Measurements from ENCODE around the gene NRXN3. TPM values are rescaled to one million over a fixed set of nuclear protein-coding genes. Genes with fewer than 3 reads are reported as not detected.

The NRXN3 gene
- total and polyA plus RNA-seq, 2 donors (not counting 1 experiment from before 2014, with no cell fraction given): not detected

- no peak overlapping the region for H3K4me2 ChIP-seq (replicated peaks; ENCODE audit: low read depth, low read length, poor library complexity, severe bottlenecking)
- TF ChIP-seq EZH2 (IDR thresholded peaks at IDR 0.05; ENCODE audit: borderline replicate concordance, insufficient read depth, low read depth, low read length, poor library complexity, severe bottlenecking) (no peak), CTCF (IDR thresholded peaks at IDR 0.05) (no peak)
- no peak overlapping the region for H3K27ac ChIP-seq (ENCODE audit: low read length in 2 of 2)
- H3K4me3 Mint-ChIP-seq: no peak overlapping the region
- H3K9me3 ChIP-seq (ENCODE audit: control extremely low read depth in 1 of 3, control insufficient read depth in 2 of 3, insufficient read depth in 1 of 3, low read length in 2 of 3): peaks cover 0 to 3% (median 0%) of the 10 kb centered on the region in 3 donors
- no peak overlapping the region for H3K4me3 ChIP-seq (ENCODE audit: control extremely low read depth in 1 of 5, extremely low read depth in 1 of 5, insufficient read depth in 1 of 5, low read depth in 2 of 5, low read length in 4 of 5)
- H3K36me3 ChIP-seq (replicated peaks in 1 of 2; ENCODE audit: control extremely low read depth in 1 of 2, control insufficient read depth in 1 of 2, extremely low read depth in 1 of 2, insufficient read depth in 2 of 2, low read length in 1 of 2): no peaks in the 10 kb centered on the region
- H4K20me1 ChIP-seq (ENCODE audit: control insufficient read depth, insufficient read depth, low read length, poor library complexity, severe bottlenecking): no peaks in the 10 kb centered on the region
- H3K4me1 Mint-ChIP-seq: peaks cover 18% of the 10 kb centered on the region
- H3K27me3 ChIP-seq (replicated peaks in 1 of 4; ENCODE audit: control extremely low read depth in 1 of 4, control insufficient read depth in 3 of 4, insufficient read depth in 4 of 4, low read length in 3 of 4): no peaks in the 10 kb centered on the region
- POLR2A ChIA-PET: no interaction called here
- H3K4me1 ChIP-seq (ENCODE audit: control insufficient read depth in 2 of 2, insufficient read depth in 2 of 2, low read length in 2 of 2): peaks cover 8 to 16% of the 10 kb centered on the region in 2 donors
- DNase-seq (no peak), ATAC-seq (ENCODE audit: low read depth) (no peak)
- no peaks in the 10 kb centered on the region for H3K79me2 ChIP-seq (ENCODE audit: control insufficient read depth, insufficient read depth, low read length)
- intact Hi-C loops (cut with micrococcal nuclease): no loop called here
- H3K9me3 Mint-ChIP-seq (ENCODE audit: insufficient read depth): no peaks in the 10 kb centered on the region
- no CpG with 5 or more reads among the region's 1 CpG for WGBS (ENCODE audit: insufficient coverage)
- no peak overlapping the region for H3K27ac Mint-ChIP-seq
- no peak overlapping the region for H2AFZ ChIP-seq (ENCODE audit: insufficient read depth, low read depth, low read length, poor library complexity, severe bottlenecking)
- H3K9ac ChIP-seq (ENCODE audit: low read length): no peak overlapping the region
- CTCF ChIA-PET: no interaction called here
- H3K27me3 Mint-ChIP-seq: no peaks in the 10 kb centered on the region
Measured at GRCh38 chr14:78202976-78203375, 32.8 kb downstream of the NRXN3 start.

GRCh38 chr14:78207414-78207813 lies 37.2 kb downstream of the NRXN3 start:
- peaks cover 5% of the 10 kb centered on the region for H3K4me1 Mint-ChIP-seq
- Histone ChIP-seq H3K27me3 (replicated peaks in 1 of 4; ENCODE audit: control extremely low read depth in 1 of 4, control insufficient read depth in 3 of 4, insufficient read depth in 4 of 4, low read length in 3 of 4) (no peaks in the 10 kb centered on the region), H3K4me3 (ENCODE audit: control extremely low read depth in 1 of 5, extremely low read depth in 1 of 5, insufficient read depth in 1 of 5, low read depth in 2 of 5, low read length in 4 of 5) (no peak overlapping the region), H3K36me3 (replicated peaks in 1 of 2; ENCODE audit: control extremely low read depth in 1 of 2, control insufficient read depth in 1 of 2, extremely low read depth in 1 of 2, insufficient read depth in 2 of 2, low read length in 1 of 2) (no peaks in the 10 kb centered on the region), H3K9me3 (ENCODE audit: control extremely low read depth in 1 of 3, control insufficient read depth in 2 of 3, insufficient read depth in 1 of 3, low read length in 2 of 3) (peaks cover 0 to 5% (median 0%) of the 10 kb centered on the region in 3 donors), H3K9ac (ENCODE audit: low read length) (no peak overlapping the region), H3K79me2 (ENCODE audit: control insufficient read depth, insufficient read depth, low read length) (no peaks in the 10 kb centered on the region), H3K4me2 (replicated peaks; ENCODE audit: low read depth, low read length, poor library complexity, severe bottlenecking) (no peak overlapping the region), H2AFZ (ENCODE audit: insufficient read depth, low read depth, low read length, poor library complexity, severe bottlenecking) (no peak overlapping the region), H4K20me1 (ENCODE audit: control insufficient read depth, insufficient read depth, low read length, poor library complexity, severe bottlenecking) (no peaks in the 10 kb centered on the region), H3K27ac (ENCODE audit: low read length in 2 of 2) (no peak overlapping the region), H3K4me1 (ENCODE audit: control insufficient read depth in 2 of 2, insufficient read depth in 2 of 2, low read length in 2 of 2) (peaks cover 1 to 3% of the 10 kb centered on the region in 2 donors)
- intact Hi-C loops (cut with micrococcal nuclease): no loop called here
- ChIA-PET POLR2A (no interaction called here), CTCF (no interaction called here)
- TF ChIP-seq EZH2 (IDR thresholded peaks at IDR 0.05; ENCODE audit: borderline replicate concordance, insufficient read depth, low read depth, low read length, poor library complexity, severe bottlenecking): no peak
- no peak for TF ChIP-seq CTCF (IDR thresholded peaks at IDR 0.05)
- DNase-seq (no peak), ATAC-seq (ENCODE audit: low read depth) (no peak)
- 94% methylated on average over 3 of the region's 5 CpGs for WGBS (ENCODE audit: insufficient coverage)
- no peaks in the 10 kb centered on the region for H3K9me3 Mint-ChIP-seq (ENCODE audit: insufficient read depth)
- H3K27ac Mint-ChIP-seq: no peak overlapping the region
- peaks cover 3% of the 10 kb centered on the region for H3K27me3 Mint-ChIP-seq
- no peak overlapping the region for H3K4me3 Mint-ChIP-seq
